Psoas muscle (tissue), 8 donors: ENCODE data around the gene PI4KA. TPM values are rescaled to one million over a fixed set of nuclear protein-coding genes. Genes with fewer than 3 reads are reported as not detected.

Experiments
- ATAC-seq, 4 donors: fragments of 200-7000 bp; cut with Tn5 transposase; one replicate each; pipeline ENCODE4 v1.9.1; 2020; ENCODE audit warnings: moderate library complexity in 3 of 4, mild to moderate bottlenecking in 2 of 4
- DNase-seq, 2 donors: peaks; one replicate each; pipeline ENCODE4 v3.0.0-alpha.2; 2020
- H3K27ac ChIP-seq: fragments of 200-600 bp; one replicate; pipeline ENCODE4 v1.8.0; 2022
- H3K27me3 ChIP-seq, 3 donors: fragments of 200-600 bp in 1 of 3; one replicate each; pipeline versions ENCODE4 v1.6.1 to v1.8.0; 2013 to 2022; ENCODE audit warnings: low read length in 2 of 3, mild to moderate bottlenecking in 2 of 3, moderate library complexity in 1 of 3; ENCODE audit not compliant: insufficient read depth in 3 of 3
- H3K36me3 ChIP-seq, 2 donors: fragments of 200-600 bp in 1 of 2; one replicate each; pipeline versions ENCODE4 v1.6.1 to v1.8.0; 2013 to 2022; ENCODE audit warnings: low read depth in 1 of 2, mild to moderate bottlenecking in 1 of 2, moderate library complexity in 1 of 2; ENCODE audit not compliant: insufficient read depth in 1 of 2
- H3K4me1 ChIP-seq: fragments of 200-600 bp; one replicate; pipeline ENCODE4 v1.8.0; 2022
- H3K4me3 ChIP-seq: fragments of 200-600 bp; one replicate; pipeline ENCODE4 v1.8.0; 2022; ENCODE audit warnings: mild to moderate bottlenecking
- H3K9me3 ChIP-seq: fragments of 200-600 bp; one replicate; pipeline ENCODE4 v1.8.0; 2022
- WGBS, 3 donors: extraction: QIAGEN DNeasy Blood & Tissue Kit; methylation state at CpG; one replicate each; pipeline versions ENCODE4 v1.1.6 to v1.1.7; 2013; 5-methylcytosine and 5-hydroxymethylcytosine counted together
- intact Hi-C, 2 donors: fragments of 100-400 bp; cut with DNase I; formaldehyde crosslinking; loops; one replicate each; pipeline versions ENCODE4 v1.11.0 to v1.14.2; 2022
- polyA plus RNA-seq, 3 donors: library from polyadenylated mRNA; stranded (reverse); fragments of 200-250 nt; gene quantifications; one replicate each; pipeline ENCODE4 v1.2.3, GENCODE V29; 2013
- total RNA-seq, 4 donors: library from RNA; stranded (reverse); fragmentation: NEBNext Ultra II Directional in 2 of 4; extraction: Animal tissue kit (Norgen Biotek cat#: 25700) in 2 of 4; gene quantifications; one replicate each; pipeline versions ENCODE4 v1.2.1 to v1.2.4, GENCODE V29; 2021 to 2023
- TF ChIP-seq, protein P1 (sequence below): fragments of 200-600 bp; IDR thresholded peaks from one replicate; pipeline ENCODE4 v1.8.0; 2022; ENCODE audit warnings: antibody characterized with exemption
- donor health status: healthy with polysubstance abuse.
- donor health status: DM: no; HTN: no; CAD: no; lungs with moderate emphysema.
- donor health status: Bipolar disorder and iron deficiency.
- donor health status: healthy.
- donor health status: DM: yes; HTN: yes; CAD: no.
- donor health status: DM: no; HTN: no; CAD: no.
- donor health status: DM: no; HTN: no; CAD: no.
- donor health status: DM: yes; HTN: yes; CAD: no.

PI4KA gene
- total and polyA plus RNA-seq, 7 donors = 22.7 to 52.6 (median 41.0) TPM

DNA sequence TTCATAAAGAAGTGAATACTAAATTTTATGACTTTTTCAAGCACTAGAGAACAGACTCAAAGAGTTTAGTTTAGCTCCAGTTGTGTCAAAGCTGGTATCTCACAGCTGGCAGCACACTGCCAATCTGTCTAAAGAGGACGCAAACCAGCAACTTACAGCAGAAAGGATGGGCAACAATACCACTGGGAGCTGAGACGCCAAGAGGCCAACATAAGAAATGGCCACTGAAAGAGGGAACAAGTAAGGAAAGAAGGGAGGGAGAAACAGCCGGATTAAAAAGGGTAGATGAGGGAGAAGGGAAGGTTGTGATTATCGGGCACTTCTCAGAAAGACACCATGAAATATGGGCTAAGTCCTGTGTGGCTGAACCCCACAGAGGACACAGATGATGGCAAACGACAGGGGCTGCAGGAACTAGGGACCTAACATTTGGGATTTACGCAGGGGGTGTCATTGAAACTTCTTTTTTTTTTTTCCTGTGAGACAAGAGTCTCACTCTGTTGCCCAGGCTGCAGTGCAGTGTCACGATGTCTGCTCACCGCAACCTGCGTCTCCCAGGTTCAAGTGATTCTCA is 43.0 kb downstream of the PI4KA start:
- Histone ChIP-seq H3K4me3 (no peak overlapping the region), H3K9me3 (no peaks in the 10 kb centered on the region), H3K27me3 (no peaks in the 10 kb centered on the region), H3K4me1 (no peaks in the 10 kb centered on the region), H3K27ac (no peak overlapping the region), H3K36me3 (peaks cover 11 to 100% of the 10 kb centered on the region in 2 donors)
- TF ChIP-seq, protein P1, sequence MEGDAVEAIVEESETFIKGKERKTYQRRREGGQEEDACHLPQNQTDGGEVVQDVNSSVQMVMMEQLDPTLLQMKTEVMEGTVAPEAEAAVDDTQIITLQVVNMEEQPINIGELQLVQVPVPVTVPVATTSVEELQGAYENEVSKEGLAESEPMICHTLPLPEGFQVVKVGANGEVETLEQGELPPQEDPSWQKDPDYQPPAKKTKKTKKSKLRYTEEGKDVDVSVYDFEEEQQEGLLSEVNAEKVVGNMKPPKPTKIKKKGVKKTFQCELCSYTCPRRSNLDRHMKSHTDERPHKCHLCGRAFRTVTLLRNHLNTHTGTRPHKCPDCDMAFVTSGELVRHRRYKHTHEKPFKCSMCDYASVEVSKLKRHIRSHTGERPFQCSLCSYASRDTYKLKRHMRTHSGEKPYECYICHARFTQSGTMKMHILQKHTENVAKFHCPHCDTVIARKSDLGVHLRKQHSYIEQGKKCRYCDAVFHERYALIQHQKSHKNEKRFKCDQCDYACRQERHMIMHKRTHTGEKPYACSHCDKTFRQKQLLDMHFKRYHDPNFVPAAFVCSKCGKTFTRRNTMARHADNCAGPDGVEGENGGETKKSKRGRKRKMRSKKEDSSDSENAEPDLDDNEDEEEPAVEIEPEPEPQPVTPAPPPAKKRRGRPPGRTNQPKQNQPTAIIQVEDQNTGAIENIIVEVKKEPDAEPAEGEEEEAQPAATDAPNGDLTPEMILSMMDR = no peak
- ATAC-seq (no peak), DNase-seq (no peak)
- intact Hi-C loops = no loop called here
- 93 to 95% (median 94%) methylated on average over 9 of the region's 9 CpGs for WGBS, 3 donors

DNA sequence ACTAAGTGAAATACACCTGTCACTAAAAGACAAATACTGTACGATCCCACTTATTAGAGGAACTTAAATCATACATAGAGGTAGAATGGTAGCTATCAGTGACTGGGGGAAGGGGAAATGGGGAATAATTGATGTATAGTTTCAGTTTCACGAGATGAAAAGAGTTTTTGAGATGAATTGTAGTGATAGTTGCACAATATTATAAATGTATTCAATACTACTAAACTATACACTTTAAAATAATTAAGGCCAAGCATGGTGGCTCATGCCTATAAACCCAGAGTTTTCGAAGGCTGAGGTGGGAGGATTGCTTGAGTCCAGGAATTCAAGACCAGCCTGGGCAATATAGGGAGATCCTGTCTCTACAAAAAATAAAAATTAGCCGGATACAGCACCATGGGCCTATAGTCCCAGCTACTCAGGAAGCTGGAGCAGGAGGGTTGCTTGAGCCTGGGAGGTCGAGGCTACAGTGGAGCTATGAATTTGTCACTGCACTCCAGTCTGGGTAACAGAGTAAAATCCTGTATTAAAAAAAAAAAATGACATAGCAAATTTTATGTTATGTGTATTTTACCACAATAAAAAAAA is 44.3 kb downstream of the PI4KA start:
- ATAC-seq = no peak
- H3K36me3 ChIP-seq = peaks cover 11 to 100% of the 10 kb centered on the region in 2 donors
- no peak overlapping the region for H3K27ac ChIP-seq
- H3K9me3 ChIP-seq = no peaks in the 10 kb centered on the region
- 93 to 96% (median 95%) methylated on average over 5 of the region's 5 CpGs for WGBS, 3 donors
- TF ChIP-seq, protein P1 = no peak
- H3K4me3 ChIP-seq = no peak overlapping the region
- no peak for DNase-seq
- no peaks in the 10 kb centered on the region for H3K4me1 ChIP-seq
- intact Hi-C loops = no loop called here
- H3K27me3 ChIP-seq = no peaks in the 10 kb centered on the region

DNA sequence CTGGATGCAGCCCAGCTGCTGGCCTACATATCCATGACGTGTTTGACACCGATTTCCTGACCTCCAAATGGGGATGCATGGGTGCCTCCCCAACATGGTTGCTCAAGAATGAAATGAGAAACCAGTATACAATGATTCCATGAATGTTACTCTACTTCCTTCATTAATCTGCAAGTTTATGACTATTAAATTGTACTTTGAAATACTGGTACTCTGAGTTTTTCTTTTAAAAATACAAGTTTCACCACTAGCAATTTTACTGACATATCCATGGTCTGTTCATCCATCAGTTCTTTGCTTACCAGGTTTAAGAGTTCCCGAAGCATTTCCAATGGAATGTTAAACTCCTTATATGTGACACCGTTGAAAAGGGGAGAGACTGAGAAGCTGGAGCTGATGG is 45.6 kb downstream of the PI4KA start:
- WGBS, 3 donors = 88 to 94% (median 88%) methylated on average over 4 of the region's 4 CpGs
- peaks cover 11 to 100% of the 10 kb centered on the region in 2 donors for H3K36me3 ChIP-seq
- H3K27me3 ChIP-seq = no peaks in the 10 kb centered on the region
- TF ChIP-seq, protein P1 = no peak
- no peaks in the 10 kb centered on the region for H3K4me1 ChIP-seq
- DNase-seq = no peak
- no peak overlapping the region for H3K27ac ChIP-seq
- no peak overlapping the region for H3K4me3 ChIP-seq
- intact Hi-C loops = no loop called here
- no peaks in the 10 kb centered on the region for H3K9me3 ChIP-seq
- no peak for ATAC-seq

DNA sequence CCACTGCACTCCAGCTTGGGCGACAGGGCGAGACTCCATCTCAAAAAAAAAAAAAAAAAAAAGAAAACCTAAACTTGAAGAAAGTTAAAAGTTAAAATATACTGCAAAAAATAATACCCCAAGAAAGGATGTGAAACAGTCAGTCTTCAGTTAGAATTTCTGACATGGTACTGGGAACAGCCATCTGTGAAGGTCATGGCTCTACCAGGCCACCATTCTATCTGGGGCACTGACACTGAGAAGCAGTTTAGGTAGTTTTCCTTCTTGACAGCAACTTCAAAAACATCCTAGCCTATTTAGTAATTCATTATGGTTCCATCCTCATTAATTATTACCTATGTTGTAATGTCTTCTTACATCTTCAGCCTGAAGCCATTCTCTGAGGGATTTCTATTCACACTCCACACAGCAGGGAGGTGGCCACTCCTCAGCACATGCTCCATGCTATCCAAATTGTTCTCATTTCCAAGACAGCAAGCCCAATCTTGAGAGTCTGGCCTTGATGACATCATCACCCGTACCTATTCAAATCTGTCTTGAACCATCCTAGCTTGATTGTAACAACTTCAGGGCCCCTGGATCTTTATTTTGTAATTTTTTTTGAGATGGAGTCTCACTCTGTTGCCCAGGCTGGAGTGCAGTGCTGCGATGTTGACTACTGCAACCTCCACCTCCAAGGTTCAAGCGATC is 46.5 kb downstream of the PI4KA start:
- DNase-seq (no peak), ATAC-seq (no peak)
- H3K36me3 ChIP-seq = peaks cover 13 to 99% of the 10 kb centered on the region in 2 donors
- H3K4me3 ChIP-seq = no peak overlapping the region
- H3K27me3 ChIP-seq = no peaks in the 10 kb centered on the region
- TF ChIP-seq, protein P1 = no peak
- H3K9me3 ChIP-seq = no peaks in the 10 kb centered on the region
- WGBS, 3 donors = 95 to 99% (median 97%) methylated on average over 3 to 5 of the region's 5 CpGs
- no peaks in the 10 kb centered on the region for H3K4me1 ChIP-seq
- H3K27ac ChIP-seq = no peak overlapping the region
- intact Hi-C loops = no loop called here
